GM19238 (cell line): Measurements from ENCODE around the gene OR4E2.
"Not testable (repeated sequence)": the region's sequence is repeated elsewhere in the genome, so short reads cannot be mapped to it uniquely, and the experiment has no call there.

Experiments used
- DNase-seq: peaks from one replicate; pipeline ENCODE4 v3.0.0; 2011; ENCODE audit warnings: low spot score; ENCODE audit not compliant: insufficient read length

Gene OR4E2

GRCh38 chr14:21653331-21653885 lies at the start of gene OR4E2:
TSS of gene OR4E2 (plus strand) at chr14:21653835. CDS start at chr14:21665083, 11,248 bp downstream.
- no peak for DNase-seq

- DNase-seq, result no peak
Observed at GRCh38 chr14:21612324-21612723, 41.3 kb upstream of the OR4E2 start.

GRCh38 chr14:21614240-21614639 lies 39.4 kb upstream of the OR4E2 start:
- no peak for DNase-seq

GRCh38 chr14:21617614-21618013 lies 36.0 kb upstream of the OR4E2 start:
- no peak for DNase-seq

- no peak for DNase-seq
Observed at GRCh38 chr14:21626491-21627230, 27.0 kb upstream of the OR4E2 start.

- DNase-seq, result not testable (repeated sequence)
Observed at GRCh38 chr14:21630503-21630902, 23.1 kb upstream of the OR4E2 start.

GRCh38 chr14:21631084-21631483 lies 22.6 kb upstream of the OR4E2 start:
- DNase-seq, result no peak

- no peak for DNase-seq
Observed at GRCh38 chr14:21634840-21635239, 18.8 kb upstream of the OR4E2 start, which contains the start of gene OR10G2. TSS of gene OR10G2 (minus strand) at chr14:21634940. CDS start at chr14:21634842, 98 bp downstream.

DNA sequence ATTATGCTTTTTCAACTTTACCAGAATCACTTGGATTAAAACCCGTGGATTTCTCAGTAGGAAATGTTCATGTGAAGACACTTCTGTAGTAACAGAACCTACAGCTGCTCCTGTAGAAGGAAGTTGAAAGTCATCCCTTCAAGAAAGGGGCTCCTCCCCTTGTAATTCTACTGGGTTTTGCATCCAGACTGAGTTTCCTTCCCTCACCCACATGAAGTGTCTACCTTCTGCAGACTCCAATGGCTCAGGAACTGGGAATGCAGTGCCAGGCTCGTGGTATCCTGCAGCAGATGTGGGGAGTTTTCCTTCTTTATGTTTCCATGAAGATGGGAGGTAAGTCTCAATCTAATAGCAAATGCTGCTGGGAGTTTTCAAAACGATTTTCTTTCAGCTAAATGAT lies 11.0 kb upstream of the OR4E2 start:
- DNase-seq, result no peak

- no peak for DNase-seq
Observed at GRCh38 chr14:21643407-21643806, 10.2 kb upstream of the OR4E2 start.

- no peak for DNase-seq
Observed at GRCh38 chr14:21647380-21647779, 6.3 kb upstream of the OR4E2 start.

- no peak for DNase-seq
Observed at GRCh38 chr14:21652209-21652808, 1.3 kb upstream of the OR4E2 start.

DNA sequence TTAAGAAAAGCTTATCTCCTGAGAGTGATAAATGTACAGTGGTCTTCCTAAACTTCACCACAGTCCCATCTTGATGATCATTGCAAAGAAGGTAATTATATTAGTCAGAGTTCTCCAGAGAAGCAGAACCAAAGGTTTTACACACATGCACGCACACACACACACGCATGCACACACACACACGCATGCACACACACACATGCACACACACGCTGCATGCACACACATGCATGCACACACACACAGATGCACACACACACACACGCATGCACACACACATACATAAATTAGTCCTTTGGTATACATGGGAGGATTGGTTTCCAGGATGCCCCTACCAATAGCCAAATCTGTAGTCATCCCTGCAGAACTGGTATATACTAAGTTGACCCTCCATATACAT lies 580 bp downstream of the OR4E2 start:
- no peak for DNase-seq

GRCh38 chr14:21656980-21657379 lies 3.3 kb downstream of the OR4E2 start:
- DNase-seq, result no peak

DNA sequence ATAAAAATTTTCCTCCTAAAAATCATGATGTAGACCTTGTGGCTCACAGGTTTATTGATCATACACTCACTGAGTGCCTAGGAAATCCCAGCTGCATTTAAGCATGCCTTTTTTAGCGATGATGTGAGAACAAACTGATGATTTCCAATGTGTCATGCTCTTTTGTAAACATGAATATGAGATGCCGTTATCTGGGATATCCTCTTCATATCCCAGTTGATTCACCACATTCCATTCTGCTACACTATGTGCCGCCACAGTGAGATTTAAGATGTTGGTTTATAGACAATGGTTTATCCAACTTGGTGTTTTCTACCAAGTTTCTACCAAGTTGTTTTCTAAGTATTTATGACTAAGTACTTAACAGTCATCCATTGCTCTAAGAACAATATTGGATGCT lies 14.7 kb downstream of the OR4E2 start:
- no peak for DNase-seq

DNA sequence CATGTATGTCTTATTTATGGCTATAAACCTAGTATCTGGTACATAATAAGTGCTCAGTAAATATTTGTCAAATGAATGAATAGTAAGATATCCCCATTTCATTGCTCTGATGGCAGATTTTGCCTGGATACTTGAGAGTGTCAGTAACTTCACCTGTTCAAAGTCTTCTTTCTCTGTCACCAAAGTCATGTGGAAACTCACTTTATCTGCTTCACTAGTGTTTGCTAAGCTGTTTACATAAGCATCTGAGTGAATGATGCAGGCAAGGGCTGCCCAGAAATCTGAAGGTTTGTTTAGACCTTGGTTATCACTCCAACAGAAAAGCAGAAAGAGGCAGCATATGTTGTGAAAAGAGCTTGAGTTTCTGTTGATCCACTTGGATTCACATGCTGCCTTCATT lies 15.6 kb downstream of the OR4E2 start:
- no peak for DNase-seq

- DNase-seq, result no peak
Observed at GRCh38 chr14:21671371-21671770, 17.7 kb downstream of the OR4E2 start.

GRCh38 chr14:21672116-21672515 lies 18.5 kb downstream of the OR4E2 start:
- DNase-seq, result no peak

GRCh38 chr14:21673718-21674117 lies 20.1 kb downstream of the OR4E2 start, which contains the start of gene OR4E1:
TSS of gene OR4E1 (minus strand) at chr14:21673818. CDS start at chr14:21670935, 2,883 bp downstream.
- no peak for DNase-seq

DNA sequence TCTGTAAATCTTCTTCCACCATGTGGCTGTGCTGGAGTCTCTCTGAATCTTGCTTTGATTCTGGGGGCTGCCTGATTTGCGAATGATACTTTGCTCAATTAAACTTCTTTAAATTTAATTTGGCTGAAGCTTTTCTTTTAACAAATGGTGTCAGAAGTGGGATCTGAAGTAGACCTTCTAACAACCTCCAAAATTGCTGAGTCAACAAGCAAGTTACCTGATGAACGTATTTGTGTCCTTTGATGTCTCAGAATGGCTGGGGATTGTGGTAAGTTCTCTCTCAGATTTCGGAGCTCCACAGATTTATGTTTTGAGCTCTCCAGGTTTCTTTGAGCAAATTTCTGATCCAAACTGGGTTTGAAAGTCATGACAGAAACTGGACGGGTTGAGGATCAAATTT lies 21.9 kb downstream of the OR4E2 start:
- no peak for DNase-seq

DNA sequence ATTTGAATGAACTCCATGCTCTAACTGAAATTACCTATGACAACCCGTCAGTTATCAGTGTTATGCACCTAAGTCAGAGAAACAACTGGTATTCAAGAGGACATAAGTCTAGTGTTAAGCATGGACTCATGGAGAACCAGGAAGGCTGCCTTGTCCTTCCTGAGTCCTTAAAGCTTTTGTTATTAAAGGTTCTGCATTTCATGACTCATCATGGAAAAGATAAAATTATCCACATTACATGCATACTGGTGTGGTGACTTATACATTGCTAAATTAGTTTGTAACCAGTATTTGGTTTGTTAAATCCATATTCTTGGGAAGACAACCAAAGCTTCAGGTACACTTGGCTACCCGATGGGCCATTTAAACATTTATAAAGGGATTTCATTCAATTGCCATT lies 26.4 kb downstream of the OR4E2 start:
- DNase-seq, result no peak

- DNase-seq, result no peak
Observed at GRCh38 chr14:21686468-21686867, 32.8 kb downstream of the OR4E2 start.

GRCh38 chr14:21694425-21694824 lies 40.8 kb downstream of the OR4E2 start:
- DNase-seq, result no peak
